K562 (cell line): ENCODE measurements around the gene RPAIN. TPM values are rescaled to one million over a fixed set of nuclear protein-coding genes. Genes with fewer than 3 reads are reported as not detected.

Experiments used
- ATAC-seq: fragments of 200-7000 bp; cut with Tn5 transposase; 3 replicates; pipeline ENCODE4 v1.9.1; 2020; ENCODE audit warnings: moderate library complexity
- BruUV-seq: library from RNA; stranded (reverse); fragments of 400-500 nt; replicated peaks from 2 replicates; lab custom pipeline; 2021; lab: Mats Ljungman, UMichigan
- CTCF ChIA-PET: fragments of 300-600 bp; formaldehyde crosslinking; extraction: SDS; loops from one replicate; lab custom pipeline; 2021; ENCODE audit warnings: low intra/inter-chr PET ratio; lab: Yijun Ruan, JAX
- POLR2A ChIA-PET: fragments of 300-600, 350-650 bp; sonication (Branson Sonifier 250); formaldehyde crosslinking; extraction: SDS; loops from one replicate; lab custom pipeline; 2021; ENCODE audit warnings: antibody characterized with exemption, inconsistent platforms; lab: Yijun Ruan, JAX
- DNase-seq, 4 experiments: peaks; one replicate each; pipeline versions ENCODE4 v3.0.0 to v3.0.0-alpha.2; 2011 to 2018; ENCODE audit warnings: low spot score in 3 of 4, mixed read lengths in 3 of 4; ENCODE audit errors: extremely low read depth in 1 of 4
- FAIRE-seq: peaks from 2 replicates; lab custom pipeline; 2011; peaks lifted over from hg19 to GRCh38; lab: Jason Lieb, UNC
- H2AFZ ChIP-seq: 2 replicates; pipeline ENCODE4 v1.6.0; 2011; ENCODE audit warnings: low read depth, low read length, control low read depth, inconsistent platforms
- H3K27ac ChIP-seq: fragments of 200-600 bp; 3 replicates; pipeline ENCODE4 v1.8.0; 2011; ENCODE audit warnings: low read depth, mild to moderate bottlenecking, control low read depth, inconsistent platforms, low read length, moderate library complexity, mixed read lengths; ENCODE audit errors: extremely low read depth
- H3K27me3 ChIP-seq, 2 experiments: fragments of 300-600 bp in 1 of 2; 2 replicates in 1 of 2; 3 replicates in 1 of 2; pipeline versions ENCODE4 v1.6.0 to v1.8.0; 2011; ENCODE audit warnings: inconsistent platforms in 2 of 2, low read length in 2 of 2, mild to moderate bottlenecking in 1 of 2, mixed read lengths in 1 of 2, moderate library complexity in 1 of 2; ENCODE audit not compliant: control insufficient read depth in 2 of 2, insufficient read depth in 2 of 2
- H3K36me3 ChIP-seq: fragments of 300-600 bp; 3 replicates; pipeline ENCODE4 v1.8.0; 2011; ENCODE audit warnings: mild to moderate bottlenecking, low read length, inconsistent platforms; ENCODE audit not compliant: control insufficient read depth, insufficient read depth
- H3K4me1 ChIP-seq, 2 experiments: fragments of 200-600 bp in 1 of 2; replicated peaks in 1 of 2; 2 replicates in 1 of 2; 3 replicates in 1 of 2; pipeline versions ENCODE4 v1.5.1 to v1.8.0; 2011; ENCODE audit warnings: inconsistent platforms in 2 of 2, low read length in 2 of 2, mild to moderate bottlenecking in 1 of 2, mixed read lengths in 1 of 2, moderate library complexity in 1 of 2; ENCODE audit not compliant: control insufficient read depth in 2 of 2, insufficient read depth in 2 of 2
- H3K4me2 ChIP-seq: 2 replicates; pipeline ENCODE4 v1.6.1; 2011; ENCODE audit warnings: low read length, control low read depth, inconsistent platforms, mixed read lengths; ENCODE audit not compliant: insufficient read depth
- H3K4me3 ChIP-seq: fragments of 200-600 bp; sonication (generic), shearing (Covaris generic); 2 replicates; pipeline ENCODE4 v1.5.1; 2016; ENCODE audit warnings: control low read depth, inconsistent platforms
- H3K79me2 ChIP-seq: fragments of 200-600 bp; 3 replicates; pipeline ENCODE4 v1.8.0; 2011; ENCODE audit warnings: low read length, inconsistent platforms; ENCODE audit not compliant: control insufficient read depth, insufficient read depth
- H3K9ac ChIP-seq, 2 experiments: 2 replicates each; pipeline versions ENCODE4 v1.6.0 to v1.6.1; 2011; ENCODE audit warnings: low read depth in 2 of 2, low read length in 2 of 2, control low read depth in 1 of 2, inconsistent platforms in 1 of 2, mild to moderate bottlenecking in 1 of 2, mixed read lengths in 1 of 2; ENCODE audit not compliant: insufficient read depth in 1 of 2
- H3K9me1 ChIP-seq: one replicate; pipeline ENCODE4 v1.6.0; 2011; ENCODE audit warnings: inconsistent platforms, mild to moderate bottlenecking, low read length, moderate library complexity; ENCODE audit not compliant: control insufficient read depth, insufficient read depth
- H3K9me3 ChIP-seq: replicated peaks from 2 replicates; pipeline ENCODE4 v1.5.1; 2011; ENCODE audit warnings: low read depth, low read length, inconsistent platforms; ENCODE audit not compliant: control insufficient read depth, insufficient read depth
- H4K20me1 ChIP-seq: replicated peaks from 2 replicates; pipeline ENCODE4 v1.6.1; 2011; ENCODE audit warnings: low read length, inconsistent platforms, mixed read lengths; ENCODE audit not compliant: control insufficient read depth, insufficient read depth
- FOXA3 ChIP-seq, 2 experiments: fragments of 450-650 bp in 1 of 2; sonication (generic) in 1 of 2; formaldehyde crosslinking; IDR thresholded peaks in 1 of 2; conservative IDR thresholded peaks in 1 of 2; 2 replicates each; pipeline versions ENCODE4 v1.4.0 to v1.8.0; 2020 to 2022; ENCODE audit warnings: mild to moderate bottlenecking in 2 of 2, missing genetic modification reagents in 1 of 2
- GABPB2 ChIP-seq: fragments of 250-450 bp; sonication (Bioruptor Pico); conservative IDR thresholded peaks from 2 replicates; pipeline ENCODE4 v1.5.1; 2021; ENCODE audit warnings: mild to moderate bottlenecking
- POLR2A ChIP-seq: fragments of 450-650 bp; conservative IDR thresholded peaks from 2 replicates; pipeline ENCODE4 v1.6.1; 2016
- POLR2AphosphoS2 ChIP-seq: IDR thresholded peaks from 2 replicates; pipeline ENCODE4 v1.6.1; 2012; ENCODE audit warnings: low read length, improper control_type of control experiment
- SUPT5H ChIP-seq: fragments of 450-650 bp; IDR thresholded peaks from 2 replicates; pipeline ENCODE4 v1.6.1; 2016
- WGBS: fragments of 100-300 bp; shearing (Covaris generic); methylation state at CpG from one replicate; pipeline ENCODE4 v1.1.6; 2016; ENCODE audit warnings: low coverage, mixed read lengths; ENCODE audit not compliant: insufficient coverage; ENCODE audit errors: missing lambda C conversion rate; 5-methylcytosine and 5-hydroxymethylcytosine counted together
- in situ Hi-C: fragments of 300-500 bp; cut with MboI; formaldehyde crosslinking; loops from 4 replicates; pipeline ENCODE4 v1.15.0; 2018; ENCODE audit warnings: inconsistent platforms, mixed read lengths
- intact Hi-C: fragments of 100-400 bp; cut with micrococcal nuclease; formaldehyde crosslinking; loops from 2 replicates; pipeline ENCODE4 v1.14.2; 2022
- polyA plus RNA-seq, 8 experiments: library from polyadenylated mRNA; depleted of rRNA in 4 of 8; stranded (reverse) in 5 of 8; unstranded in 3 of 8; fragments of >200 nt; fragmentation: Nextera tagmentation in 2 of 8; fragmentation: Illumina TruSeq in 1 of 8; extraction: Ambion mirVana in 2 of 8; extraction: Trizol in 1 of 8; gene quantifications; 2 replicates each; pipeline versions ENCODE4 v1.2.1 to v1.2.3, GENCODE V29; 2011 to 2014; ENCODE audit warnings: inconsistent platforms in 1 of 8, missing spikeins in 1 of 8
- total RNA-seq, 7 experiments: library from RNA; depleted of rRNA in 6 of 7; stranded (reverse); fragments of >200 nt in 6 of 7; fragmentation: Illumina TruSeq in 2 of 7; extraction: Trizol in 2 of 7; gene quantifications; 2 replicates each; pipeline versions ENCODE4 v1.2.1 to v1.2.3, GENCODE V29; 2011 to 2021; ENCODE audit warnings: low replicate concordance in 1 of 7

The RPAIN gene
- total and polyA plus RNA-seq, 9 of the 15 experiments (the other 6 are each of a cell fraction or from before 2014, with no cell fraction given) = 27.3 to 63.7 (median 38.5) TPM

- 90% methylated on average over 11 of the region's 11 CpGs for WGBS
- ATAC-seq (no peak), FAIRE-seq (no peak), DNase-seq (no peak)
- peaks cover 0 to 3% of the 10 kb centered on the region in 2 experiments; a peak in 2 of 5 replicates for H3K4me1 ChIP-seq
- H3K9me1 ChIP-seq = no peaks in the 10 kb centered on the region
- ChIA-PET CTCF (no interaction called here), POLR2A (interaction anchor here (0.9 to 3.0 kb wide), 2 partner anchors 11 to 59 kb away, joined by 4 to 14 read pairs; partner anchors contain the start of gene C1QBP)
- intact Hi-C loops = no loop called here
- no peak overlapping the region for H3K4me2 ChIP-seq
- H3K27ac ChIP-seq = no peak overlapping the region
- H3K27me3 ChIP-seq = no peaks in the 10 kb centered on the region
- H3K9me3 ChIP-seq = no peaks in the 10 kb centered on the region
- H3K79me2 ChIP-seq = no peaks in the 10 kb centered on the region
- no peak overlapping the region for H2AFZ ChIP-seq
- no peak overlapping the region for H3K9ac ChIP-seq
- BruUV-seq = TSS peak; percentile 22
- H3K4me3 ChIP-seq = no peak overlapping the region
- H3K36me3 ChIP-seq = peaks cover 85% of the 10 kb centered on the region
- H4K20me1 ChIP-seq = no peaks in the 10 kb centered on the region
- TF ChIP-seq FOXA3 (CRISPR knock-in tag; conservative IDR thresholded peaks at IDR 0.05 in 1 of 2, IDR thresholded peaks at IDR 0.05 in 1 of 2) = no peak
- TF ChIP-seq POLR2AphosphoS2 = peak; percentile 66
- TF ChIP-seq POLR2A = peak; percentile 21
- no peak for TF ChIP-seq GABPB2
- 0 out of 2 replicates have a peak, but pooled peaks have one; percentile 19 for TF ChIP-seq SUPT5H
- in situ Hi-C loops = no loop called here
These were observed 40.5 kb upstream of the RPAIN start for GRCh38 chr17:5379351-5380107.
